ENCODE data around the gene USP26.

Gene USP26

DNA sequence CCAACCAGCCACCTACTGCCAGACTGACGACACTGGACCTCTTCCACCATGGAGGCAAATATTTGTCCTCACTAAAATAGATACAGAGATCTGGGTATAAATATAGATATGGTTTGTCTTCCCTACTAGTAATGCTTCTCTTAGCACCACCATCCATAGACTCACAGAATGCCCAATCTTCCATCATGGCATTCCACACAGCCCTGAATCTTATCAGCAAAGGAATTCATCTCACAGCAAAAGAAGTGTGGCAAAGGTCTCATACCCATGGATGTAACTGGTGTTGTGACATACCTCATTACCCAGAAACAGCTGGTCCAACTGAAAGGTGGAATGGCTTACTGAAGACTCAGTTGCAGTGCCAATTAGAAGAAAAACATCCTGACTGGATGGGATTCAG lies 91.3 kb downstream of the USP26 start:
- no peaks in the 10 kb centered on the region for H4K20me1 ChIP-seq (ENCODE audit: insufficient read depth, low read length)
- H3K9me2 ChIP-seq (replicated peaks; ENCODE audit: insufficient read depth, low read length), result no peaks in the 10 kb centered on the region
- no peak overlapping the region for H3K4me3 ChIP-seq (ENCODE audit: low read length)
- H3K4me2 ChIP-seq (ENCODE audit: low read depth, low read length), result no peak overlapping the region
- no peaks in the 10 kb centered on the region for H3K9me3 ChIP-seq (replicated peaks; ENCODE audit: insufficient read depth, low read length)
- H3K27me3 ChIP-seq (replicated peaks; ENCODE audit: insufficient read depth, low read length), result no peaks in the 10 kb centered on the region
- no peaks in the 10 kb centered on the region for H3K79me2 ChIP-seq (ENCODE audit: low read length)
- H3F3A ChIP-seq (ENCODE audit: insufficient read depth, low read length), result no peaks in the 10 kb centered on the region
- H3K27ac ChIP-seq (ENCODE audit: low read length), result no peak overlapping the region
- H3K4me1 ChIP-seq (ENCODE audit: low read length), result no peaks in the 10 kb centered on the region
- H2AFZ ChIP-seq (ENCODE audit: low read length), result no peak overlapping the region
- no peak overlapping the region for H3K9ac ChIP-seq (ENCODE audit: low read length)
- TF ChIP-seq, protein P1, sequence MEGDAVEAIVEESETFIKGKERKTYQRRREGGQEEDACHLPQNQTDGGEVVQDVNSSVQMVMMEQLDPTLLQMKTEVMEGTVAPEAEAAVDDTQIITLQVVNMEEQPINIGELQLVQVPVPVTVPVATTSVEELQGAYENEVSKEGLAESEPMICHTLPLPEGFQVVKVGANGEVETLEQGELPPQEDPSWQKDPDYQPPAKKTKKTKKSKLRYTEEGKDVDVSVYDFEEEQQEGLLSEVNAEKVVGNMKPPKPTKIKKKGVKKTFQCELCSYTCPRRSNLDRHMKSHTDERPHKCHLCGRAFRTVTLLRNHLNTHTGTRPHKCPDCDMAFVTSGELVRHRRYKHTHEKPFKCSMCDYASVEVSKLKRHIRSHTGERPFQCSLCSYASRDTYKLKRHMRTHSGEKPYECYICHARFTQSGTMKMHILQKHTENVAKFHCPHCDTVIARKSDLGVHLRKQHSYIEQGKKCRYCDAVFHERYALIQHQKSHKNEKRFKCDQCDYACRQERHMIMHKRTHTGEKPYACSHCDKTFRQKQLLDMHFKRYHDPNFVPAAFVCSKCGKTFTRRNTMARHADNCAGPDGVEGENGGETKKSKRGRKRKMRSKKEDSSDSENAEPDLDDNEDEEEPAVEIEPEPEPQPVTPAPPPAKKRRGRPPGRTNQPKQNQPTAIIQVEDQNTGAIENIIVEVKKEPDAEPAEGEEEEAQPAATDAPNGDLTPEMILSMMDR (IDR thresholded peaks at IDR 0.05; ENCODE audit: low read length), result no peak
- TF ChIP-seq EZH2phosphoT487 (IDR thresholded peaks at IDR 0.05; ENCODE audit: low read length), result no peak
- TF ChIP-seq EZH2 (optimal IDR thresholded peaks at IDR 0.05; ENCODE audit: low read depth, low read length), result no peak
- no peak for DNase-seq
- H3K36me3 ChIP-seq (replicated peaks; ENCODE audit: insufficient read depth, low read length), result no peaks in the 10 kb centered on the region

DNA sequence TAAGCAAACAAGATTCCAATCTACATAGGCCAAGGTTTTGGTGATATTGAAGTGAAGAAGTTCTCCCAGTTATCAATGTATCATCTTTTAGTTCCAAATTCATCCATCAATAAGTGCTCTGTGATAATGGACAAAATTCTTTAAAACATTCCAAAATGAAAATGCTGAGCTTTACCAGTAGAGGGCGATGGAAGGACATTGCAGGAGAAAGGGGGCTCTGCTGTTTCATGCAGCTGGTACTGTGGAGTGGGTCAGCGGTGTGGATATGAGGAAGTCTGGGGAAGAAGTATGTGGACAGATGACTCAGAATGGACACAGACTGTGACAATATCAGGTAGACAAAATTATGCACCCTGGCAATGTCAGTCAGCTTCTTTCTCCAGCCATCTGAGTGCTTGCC lies 91.9 kb downstream of the USP26 start:
- Histone ChIP-seq H3K27me3 (replicated peaks; ENCODE audit: insufficient read depth, low read length) (no peaks in the 10 kb centered on the region), H3K4me3 (ENCODE audit: low read length) (no peak overlapping the region), H3K27ac (ENCODE audit: low read length) (no peak overlapping the region), H2AFZ (ENCODE audit: low read length) (no peak overlapping the region), H3K79me2 (ENCODE audit: low read length) (no peaks in the 10 kb centered on the region), H3K36me3 (replicated peaks; ENCODE audit: insufficient read depth, low read length) (no peaks in the 10 kb centered on the region), H4K20me1 (ENCODE audit: insufficient read depth, low read length) (no peaks in the 10 kb centered on the region), H3F3A (ENCODE audit: insufficient read depth, low read length) (no peaks in the 10 kb centered on the region), H3K9me3 (replicated peaks; ENCODE audit: insufficient read depth, low read length) (no peaks in the 10 kb centered on the region), H3K9ac (ENCODE audit: low read length) (no peak overlapping the region), H3K4me2 (ENCODE audit: low read depth, low read length) (no peak overlapping the region), H3K9me2 (replicated peaks; ENCODE audit: insufficient read depth, low read length) (no peaks in the 10 kb centered on the region), H3K4me1 (ENCODE audit: low read length) (no peaks in the 10 kb centered on the region)
- TF ChIP-seq, protein P1 (IDR thresholded peaks at IDR 0.05; ENCODE audit: low read length), result peak; percentile 76
- TF ChIP-seq EZH2 (optimal IDR thresholded peaks at IDR 0.05; ENCODE audit: low read depth, low read length), result no peak
- DNase-seq, result peak; percentile 11

DNA sequence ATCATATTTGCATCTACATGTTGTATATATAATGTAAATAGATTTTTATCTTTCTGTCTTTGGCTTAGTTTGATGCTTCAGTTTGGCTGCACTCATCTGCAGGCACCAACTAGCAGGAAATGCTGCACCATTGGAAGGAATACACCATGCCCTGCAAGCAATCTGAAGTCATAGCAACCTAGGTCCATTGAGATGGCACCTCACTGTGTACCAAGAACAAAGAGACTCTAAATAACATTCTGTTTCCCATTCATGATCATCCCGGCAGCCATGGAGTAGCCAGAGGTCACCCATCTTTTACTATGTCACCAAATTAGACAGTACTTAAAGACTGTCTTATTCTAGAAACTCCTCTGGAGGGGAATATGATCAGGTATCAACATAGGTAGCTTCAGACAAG lies 97.7 kb downstream of the USP26 start:
- TF ChIP-seq EZH2 (optimal IDR thresholded peaks at IDR 0.05; ENCODE audit: low read depth, low read length) (no peak), EZH2phosphoT487 (IDR thresholded peaks at IDR 0.05; ENCODE audit: low read length) (no peak)
- TF ChIP-seq, protein P1 (IDR thresholded peaks at IDR 0.05; ENCODE audit: low read length), result no peak
- Histone ChIP-seq H3K4me3 (ENCODE audit: low read length) (no peak overlapping the region), H3K79me2 (ENCODE audit: low read length) (no peaks in the 10 kb centered on the region), H3K27ac (ENCODE audit: low read length) (no peak overlapping the region), H3K9ac (ENCODE audit: low read length) (no peak overlapping the region), H3K4me1 (ENCODE audit: low read length) (no peaks in the 10 kb centered on the region), H3K9me2 (replicated peaks; ENCODE audit: insufficient read depth, low read length) (no peaks in the 10 kb centered on the region), H3K27me3 (replicated peaks; ENCODE audit: insufficient read depth, low read length) (no peaks in the 10 kb centered on the region), H3K4me2 (ENCODE audit: low read depth, low read length) (no peak overlapping the region), H2AFZ (ENCODE audit: low read length) (no peak overlapping the region), H3K9me3 (replicated peaks; ENCODE audit: insufficient read depth, low read length) (no peaks in the 10 kb centered on the region), H3K36me3 (replicated peaks; ENCODE audit: insufficient read depth, low read length) (no peaks in the 10 kb centered on the region), H3F3A (ENCODE audit: insufficient read depth, low read length) (no peaks in the 10 kb centered on the region), H4K20me1 (ENCODE audit: insufficient read depth, low read length) (no peaks in the 10 kb centered on the region)
- DNase-seq, result no peak

Measured in MM.1S (cell line).